ENCODE data around the gene PPARGC1A.

PPARGC1A gene

DNA sequence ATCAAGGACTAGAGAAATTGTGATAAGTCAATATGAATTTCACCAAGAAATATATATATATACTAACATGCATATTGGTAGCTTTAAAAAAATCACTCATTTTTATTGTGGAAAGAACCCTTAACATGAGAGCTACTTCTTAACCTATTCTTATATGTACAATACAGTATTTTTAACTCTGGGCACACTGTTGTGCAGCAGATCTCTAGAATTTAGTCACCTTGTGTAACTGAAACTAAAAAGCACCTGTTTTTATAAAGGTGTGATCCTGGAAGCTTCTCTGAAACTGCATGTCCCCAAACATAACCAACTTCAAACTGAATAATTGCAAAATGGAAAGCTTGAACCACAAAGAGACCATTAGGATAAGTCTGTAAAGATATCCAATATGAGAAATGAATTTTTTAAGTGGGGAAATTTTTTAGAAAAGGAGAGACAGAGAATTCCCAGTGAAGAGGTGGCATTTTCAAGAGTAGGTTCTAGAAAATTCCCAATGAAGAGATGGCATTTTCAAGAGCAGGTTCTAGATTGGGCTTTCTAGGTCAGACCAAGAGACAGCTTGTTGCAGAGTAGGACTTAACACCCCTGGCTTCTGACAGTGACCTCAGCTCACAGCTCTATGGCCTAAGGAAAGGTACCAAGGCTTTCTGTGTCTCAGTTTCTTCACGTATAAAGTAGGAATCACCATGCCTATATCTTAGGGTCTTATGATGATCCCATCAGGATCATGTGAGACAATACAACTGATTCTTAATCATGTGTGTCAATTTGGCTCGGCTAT lies 22.0 kb upstream of the PPARGC1A start:
- H3K4me3 ChIP-seq (ENCODE audit: low read depth, low read length): no peak overlapping the region
- TF ChIP-seq, protein P1, sequence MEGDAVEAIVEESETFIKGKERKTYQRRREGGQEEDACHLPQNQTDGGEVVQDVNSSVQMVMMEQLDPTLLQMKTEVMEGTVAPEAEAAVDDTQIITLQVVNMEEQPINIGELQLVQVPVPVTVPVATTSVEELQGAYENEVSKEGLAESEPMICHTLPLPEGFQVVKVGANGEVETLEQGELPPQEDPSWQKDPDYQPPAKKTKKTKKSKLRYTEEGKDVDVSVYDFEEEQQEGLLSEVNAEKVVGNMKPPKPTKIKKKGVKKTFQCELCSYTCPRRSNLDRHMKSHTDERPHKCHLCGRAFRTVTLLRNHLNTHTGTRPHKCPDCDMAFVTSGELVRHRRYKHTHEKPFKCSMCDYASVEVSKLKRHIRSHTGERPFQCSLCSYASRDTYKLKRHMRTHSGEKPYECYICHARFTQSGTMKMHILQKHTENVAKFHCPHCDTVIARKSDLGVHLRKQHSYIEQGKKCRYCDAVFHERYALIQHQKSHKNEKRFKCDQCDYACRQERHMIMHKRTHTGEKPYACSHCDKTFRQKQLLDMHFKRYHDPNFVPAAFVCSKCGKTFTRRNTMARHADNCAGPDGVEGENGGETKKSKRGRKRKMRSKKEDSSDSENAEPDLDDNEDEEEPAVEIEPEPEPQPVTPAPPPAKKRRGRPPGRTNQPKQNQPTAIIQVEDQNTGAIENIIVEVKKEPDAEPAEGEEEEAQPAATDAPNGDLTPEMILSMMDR (conservative IDR thresholded peaks at IDR 0.05; ENCODE audit: low read depth, low read length): no peak
- no peak for DNase-seq (ENCODE audit: low read depth)

DNA sequence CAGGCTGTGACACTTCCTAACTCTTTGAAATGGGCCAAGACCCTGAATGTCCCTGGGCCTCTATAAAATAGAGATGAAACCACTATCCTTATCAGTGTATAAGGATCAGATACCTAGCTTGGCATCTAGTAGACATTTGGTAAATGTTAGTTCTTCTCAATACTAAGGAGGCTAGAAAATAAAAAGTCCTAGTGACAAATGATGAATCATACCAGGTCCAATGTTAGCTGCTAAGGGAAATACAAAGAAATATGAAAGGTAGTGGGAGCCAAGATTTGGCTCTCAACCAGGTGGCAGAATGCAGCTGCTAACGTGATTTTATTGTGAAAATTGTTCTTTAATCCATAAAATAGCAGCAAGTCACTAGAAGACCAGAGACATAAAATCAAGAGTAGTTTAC lies 19.8 kb upstream of the PPARGC1A start:
- TF ChIP-seq, protein P1 (conservative IDR thresholded peaks at IDR 0.05; ENCODE audit: low read depth, low read length): no peak
- DNase-seq (ENCODE audit: low read depth): no peak

DNA sequence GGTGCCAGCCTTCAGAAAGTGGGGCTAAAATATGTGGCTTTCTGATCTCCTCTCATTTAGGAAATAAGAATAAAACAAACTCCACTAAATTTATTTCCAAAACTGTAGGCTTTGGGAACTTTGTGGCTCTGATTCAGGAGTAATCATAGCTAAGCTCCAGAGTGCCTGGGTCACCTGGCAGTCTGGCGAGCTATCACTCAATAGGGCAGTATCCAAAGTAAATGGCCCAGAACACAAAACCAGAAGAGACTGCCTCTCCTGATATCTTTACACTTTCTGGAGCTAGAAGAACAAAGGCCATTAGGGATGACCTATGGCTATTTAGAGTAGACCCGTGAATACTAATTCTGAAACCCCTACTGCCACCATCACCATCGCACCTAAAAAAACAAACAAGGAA lies 17.0 kb upstream of the PPARGC1A start:
- TF ChIP-seq, protein P1 (conservative IDR thresholded peaks at IDR 0.05; ENCODE audit: low read depth, low read length): no peak
- DNase-seq (ENCODE audit: low read depth): no peak
- no peak overlapping the region for H3K4me3 ChIP-seq (ENCODE audit: low read depth, low read length)

More for the DNA sequence above, 19.8 kb upstream of the PPARGC1A start:
- no peak overlapping the region for H3K4me3 ChIP-seq (ENCODE audit: low read depth, low read length)

DNA sequence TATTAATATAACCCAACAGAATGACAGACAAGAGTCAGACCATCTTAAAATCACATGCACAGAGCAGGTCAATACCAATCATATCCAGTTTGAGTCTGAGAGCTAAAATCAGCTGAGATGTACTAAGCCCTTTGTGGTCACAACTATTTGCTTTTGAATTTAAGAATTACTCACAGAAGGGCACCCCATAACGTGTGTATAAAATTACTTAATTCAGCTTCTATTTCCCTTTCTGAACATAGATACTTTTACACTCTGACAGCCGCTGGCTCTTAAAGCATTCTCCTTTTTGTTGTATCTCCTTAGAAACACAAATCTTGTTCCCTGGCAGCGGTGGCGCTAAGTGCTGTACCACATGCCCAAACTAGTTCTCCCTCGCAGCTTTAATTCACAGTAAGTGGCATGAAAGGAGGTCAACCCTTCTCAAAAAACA lies 14.8 kb upstream of the PPARGC1A start:
- no peak for DNase-seq (ENCODE audit: low read depth)
- TF ChIP-seq, protein P1 (conservative IDR thresholded peaks at IDR 0.05; ENCODE audit: low read depth, low read length): no peak
- H3K4me3 ChIP-seq (ENCODE audit: low read depth, low read length): no peak overlapping the region

DNA sequence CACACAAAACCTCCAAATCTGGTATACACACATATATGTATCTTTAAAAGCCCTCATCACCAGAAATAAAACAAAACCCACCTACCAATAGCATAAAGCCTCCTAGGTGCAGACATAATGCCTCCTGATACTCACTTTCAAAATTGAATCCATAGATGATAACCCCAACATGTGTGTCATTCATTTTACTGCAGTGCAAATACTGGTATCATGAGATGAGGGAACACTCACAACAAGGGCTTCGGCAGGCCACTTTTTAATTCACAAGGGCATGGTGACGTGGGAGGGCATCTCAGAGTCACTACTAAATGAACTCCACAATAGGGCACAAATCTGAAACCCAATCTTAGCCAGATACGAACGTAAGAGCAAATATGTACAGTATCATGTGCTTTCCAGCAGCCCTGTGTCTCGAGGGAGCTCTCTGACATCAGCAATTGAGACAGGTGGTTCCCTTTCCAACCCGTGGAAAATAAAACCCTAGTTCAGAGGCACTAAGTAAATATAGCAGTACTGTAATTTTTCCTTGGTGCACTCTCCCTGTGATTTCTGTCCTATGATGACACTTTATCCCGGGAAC lies 14.1 kb upstream of the PPARGC1A start:
- no peak overlapping the region for H3K4me3 ChIP-seq (ENCODE audit: low read depth, low read length)
- DNase-seq (ENCODE audit: low read depth): no peak
- TF ChIP-seq, protein P1 (conservative IDR thresholded peaks at IDR 0.05; ENCODE audit: low read depth, low read length): no peak

DNA sequence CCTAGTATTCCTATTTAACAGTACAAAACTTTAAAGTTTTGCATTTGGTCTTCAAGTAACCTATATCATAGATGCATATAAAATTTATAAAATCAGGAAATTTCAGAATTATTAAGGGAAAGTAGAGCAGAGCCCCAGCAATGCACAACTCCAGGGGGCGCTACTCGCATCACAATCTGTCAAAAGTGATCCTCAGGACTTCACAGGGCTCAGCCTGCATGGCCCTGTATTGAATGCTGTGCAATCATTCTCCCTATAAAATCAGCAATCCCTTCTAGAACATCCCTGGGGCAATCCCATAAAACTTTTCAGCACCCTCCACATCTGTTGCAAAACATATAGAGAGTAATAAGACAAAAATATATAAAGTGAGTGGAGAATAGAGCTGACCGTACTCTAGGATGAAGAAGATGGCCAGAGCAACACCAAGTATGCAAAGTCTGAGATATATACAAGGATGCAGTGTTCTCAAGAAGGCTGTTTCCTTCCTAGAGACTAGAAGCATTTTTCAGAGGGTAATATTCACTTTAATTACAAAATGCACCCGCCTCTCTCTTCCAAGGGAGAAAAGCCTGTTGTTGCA lies 12.5 kb upstream of the PPARGC1A start:
- TF ChIP-seq, protein P1 (conservative IDR thresholded peaks at IDR 0.05; ENCODE audit: low read depth, low read length): no peak
- DNase-seq (ENCODE audit: low read depth): no peak
- H3K4me3 ChIP-seq (ENCODE audit: low read depth, low read length): no peak overlapping the region

Data from choroid plexus epithelial cell (primary cell).